Measurements from ENCODE around the gene EMID1. TPM values are rescaled to one million over a fixed set of nuclear protein-coding genes. Genes with fewer than 3 reads are reported as not detected.

Gene EMID1
- total RNA-seq, 3 donors from 2014 or later (not counting 1 experiment from before 2014, with no cell fraction given): 0.59 to 1.3 (median 0.65) TPM

DNA sequence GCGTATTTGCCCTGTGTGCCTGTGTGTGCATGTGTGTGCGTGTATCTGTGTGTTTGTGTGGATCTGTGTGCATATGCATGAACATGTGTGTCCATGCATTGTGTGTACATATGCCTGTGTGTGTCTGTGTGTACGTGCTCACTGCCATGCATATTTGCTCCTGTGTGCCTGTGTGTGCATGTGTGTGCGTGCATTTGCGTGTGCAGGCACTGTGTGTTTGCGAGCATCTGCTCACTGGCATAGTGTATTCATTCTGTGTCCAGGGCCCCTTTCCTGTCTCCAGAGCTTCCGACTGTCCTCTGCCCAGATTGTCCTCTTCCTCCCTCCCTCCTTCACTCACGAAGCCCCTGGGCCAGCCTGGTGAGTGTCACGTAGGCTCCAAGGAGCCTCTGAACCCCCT, 5.8 kb downstream of the EMID1 start:
- peaks cover 2 to 3% of the 10 kb centered on the region in 2 donors for H3K4me1 Mint-ChIP-seq
- H3K36me3 Mint-ChIP-seq: no peaks in the 10 kb centered on the region

DNA sequence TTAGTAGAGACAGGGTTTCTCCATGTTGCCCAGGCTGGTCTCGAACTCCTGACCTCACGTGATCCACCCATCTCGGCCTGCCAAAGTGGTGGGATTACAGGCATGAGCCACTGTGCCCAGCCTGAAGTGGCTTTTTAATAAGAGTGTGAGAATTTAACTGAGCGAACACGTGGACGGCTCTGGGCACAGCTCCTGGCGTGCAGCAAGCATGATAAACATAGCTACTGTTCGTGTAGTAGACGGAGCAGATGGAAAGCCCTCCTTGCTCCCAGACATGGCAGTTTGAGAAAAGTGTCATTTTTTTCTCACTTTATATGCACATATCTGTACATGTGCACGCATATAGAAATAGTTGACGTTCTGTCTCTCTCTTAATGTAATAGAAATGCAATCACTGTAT, 7.0 kb downstream of the EMID1 start:
- Mint-ChIP-seq H3K9me3 (no peaks in the 10 kb centered on the region), H3K36me3 (no peaks in the 10 kb centered on the region), H3K4me1 (no peaks in the 10 kb centered on the region), H3K27ac (no peak overlapping the region), H3K4me3 (no peak overlapping the region), H3K27me3 (ENCODE audit: low read depth in 2 of 2) (no peaks in the 10 kb centered on the region)
- H3K36me3 ChIP-seq (ENCODE audit: control insufficient read depth, insufficient read depth, low read length): no peaks in the 10 kb centered on the region
- intact Hi-C loops (cut with micrococcal nuclease): no loop called here
- ATAC-seq (no peak), DNase-seq (no peak)
- H3K27ac ChIP-seq (ENCODE audit: low read length): no peak overlapping the region
- WGBS (ENCODE audit: insufficient coverage): 89% methylated on average over 11 of the region's 11 CpGs
- H3K4me3 ChIP-seq (ENCODE audit: low read length): no peak overlapping the region
- no peaks in the 10 kb centered on the region for H3K9me3 ChIP-seq (ENCODE audit: control insufficient read depth, insufficient read depth, low read length)
- peaks cover 2% of the 10 kb centered on the region for H3K27me3 ChIP-seq (ENCODE audit: control insufficient read depth, insufficient read depth, low read length)
- peaks cover 6% of the 10 kb centered on the region for H3K4me1 ChIP-seq (ENCODE audit: control insufficient read depth, insufficient read depth, low read length)
- TF ChIP-seq, protein P1, sequence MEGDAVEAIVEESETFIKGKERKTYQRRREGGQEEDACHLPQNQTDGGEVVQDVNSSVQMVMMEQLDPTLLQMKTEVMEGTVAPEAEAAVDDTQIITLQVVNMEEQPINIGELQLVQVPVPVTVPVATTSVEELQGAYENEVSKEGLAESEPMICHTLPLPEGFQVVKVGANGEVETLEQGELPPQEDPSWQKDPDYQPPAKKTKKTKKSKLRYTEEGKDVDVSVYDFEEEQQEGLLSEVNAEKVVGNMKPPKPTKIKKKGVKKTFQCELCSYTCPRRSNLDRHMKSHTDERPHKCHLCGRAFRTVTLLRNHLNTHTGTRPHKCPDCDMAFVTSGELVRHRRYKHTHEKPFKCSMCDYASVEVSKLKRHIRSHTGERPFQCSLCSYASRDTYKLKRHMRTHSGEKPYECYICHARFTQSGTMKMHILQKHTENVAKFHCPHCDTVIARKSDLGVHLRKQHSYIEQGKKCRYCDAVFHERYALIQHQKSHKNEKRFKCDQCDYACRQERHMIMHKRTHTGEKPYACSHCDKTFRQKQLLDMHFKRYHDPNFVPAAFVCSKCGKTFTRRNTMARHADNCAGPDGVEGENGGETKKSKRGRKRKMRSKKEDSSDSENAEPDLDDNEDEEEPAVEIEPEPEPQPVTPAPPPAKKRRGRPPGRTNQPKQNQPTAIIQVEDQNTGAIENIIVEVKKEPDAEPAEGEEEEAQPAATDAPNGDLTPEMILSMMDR (IDR thresholded peaks at IDR 0.05): no peak

More for the DNA sequence above, 5.8 kb downstream of the EMID1 start:
- intact Hi-C loops (cut with micrococcal nuclease): no loop called here
- TF ChIP-seq, protein P1 (IDR thresholded peaks at IDR 0.05): no peak
- Histone ChIP-seq H3K36me3 (ENCODE audit: control insufficient read depth, insufficient read depth, low read length) (no peaks in the 10 kb centered on the region), H3K9me3 (ENCODE audit: control insufficient read depth, insufficient read depth, low read length) (no peaks in the 10 kb centered on the region), H3K4me1 (ENCODE audit: control insufficient read depth, insufficient read depth, low read length) (peaks cover 8% of the 10 kb centered on the region), H3K4me3 (ENCODE audit: low read length) (no peak overlapping the region), H3K27me3 (ENCODE audit: control insufficient read depth, insufficient read depth, low read length) (peaks cover 3% of the 10 kb centered on the region), H3K27ac (ENCODE audit: low read length) (no peak overlapping the region)
- Mint-ChIP-seq H3K9me3 (no peaks in the 10 kb centered on the region), H3K27me3 (ENCODE audit: low read depth in 2 of 2) (peaks cover 0 to under 1% of the 10 kb centered on the region in 2 donors), H3K4me3 (no peak overlapping the region), H3K27ac (no peak overlapping the region)
- 94% methylated on average over 9 of the region's 9 CpGs for WGBS (ENCODE audit: insufficient coverage)
- DNase-seq (no peak), ATAC-seq (no peak)

DNA sequence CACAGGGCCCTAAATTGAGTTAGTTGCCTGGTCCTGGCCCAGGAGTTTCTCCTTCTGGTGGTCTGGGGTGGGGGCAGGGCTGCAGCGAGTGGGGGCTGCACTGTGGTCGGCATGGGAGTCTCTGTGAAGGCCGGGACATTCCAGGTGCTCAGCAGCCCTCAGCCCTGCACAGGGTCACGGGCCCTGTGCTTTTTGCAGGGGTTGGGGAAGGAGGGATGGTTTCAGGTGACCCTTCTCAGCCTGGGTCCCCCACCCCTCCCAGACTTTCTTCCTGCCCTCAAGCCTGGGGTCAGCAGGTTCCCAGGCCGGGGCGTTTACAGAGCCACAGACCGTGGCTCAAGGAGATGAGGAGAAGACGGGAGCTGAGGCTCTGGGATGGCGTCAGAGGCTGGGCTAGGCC, 7.8 kb downstream of the EMID1 start:
- TF ChIP-seq, protein P1 (IDR thresholded peaks at IDR 0.05): no peak
- no peak for ATAC-seq
- Mint-ChIP-seq H3K9me3 (no peaks in the 10 kb centered on the region), H3K4me3 (no peak overlapping the region), H3K4me1 (no peaks in the 10 kb centered on the region), H3K27ac (no peak overlapping the region), H3K36me3 (no peaks in the 10 kb centered on the region), H3K27me3 (ENCODE audit: low read depth in 2 of 2) (no peaks in the 10 kb centered on the region)
- Histone ChIP-seq H3K4me3 (ENCODE audit: low read length) (no peak overlapping the region), H3K36me3 (ENCODE audit: control insufficient read depth, insufficient read depth, low read length) (no peaks in the 10 kb centered on the region), H3K4me1 (ENCODE audit: control insufficient read depth, insufficient read depth, low read length) (peaks cover 6% of the 10 kb centered on the region), H3K9me3 (ENCODE audit: control insufficient read depth, insufficient read depth, low read length) (no peaks in the 10 kb centered on the region), H3K27ac (ENCODE audit: low read length) (no peak overlapping the region), H3K27me3 (ENCODE audit: control insufficient read depth, insufficient read depth, low read length) (peaks cover under 1% of the 10 kb centered on the region)
- intact Hi-C loops (cut with micrococcal nuclease): no loop called here
- 93% methylated on average over 8 of the region's 9 CpGs for WGBS (ENCODE audit: insufficient coverage)
- DNase-seq: no peak

DNA sequence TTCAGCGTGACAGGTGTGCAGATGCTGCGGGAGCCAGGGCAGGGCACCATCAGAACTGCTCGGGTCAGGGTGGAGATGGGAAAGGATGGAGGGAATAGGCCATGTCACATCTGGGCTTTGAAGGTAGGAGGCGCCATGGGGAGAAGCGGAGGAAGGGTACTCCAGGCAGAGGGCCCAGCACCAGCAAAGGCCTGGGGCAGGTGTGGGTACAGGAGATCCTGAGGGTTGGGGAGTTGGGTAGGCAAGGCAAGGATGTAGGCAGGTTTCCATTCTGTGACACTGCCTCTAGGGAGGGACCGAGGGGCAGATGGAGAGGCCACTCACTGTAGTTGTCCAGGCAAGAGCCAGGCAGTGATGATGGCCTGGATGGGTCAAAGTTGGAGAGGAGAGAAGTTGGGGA, 8.5 kb downstream of the EMID1 start:
- Mint-ChIP-seq H3K4me3 (no peak overlapping the region), H3K36me3 (no peaks in the 10 kb centered on the region), H3K27ac (no peak overlapping the region), H3K9me3 (no peaks in the 10 kb centered on the region), H3K27me3 (ENCODE audit: low read depth in 2 of 2) (no peaks in the 10 kb centered on the region), H3K4me1 (no peaks in the 10 kb centered on the region)
- Histone ChIP-seq H3K27me3 (ENCODE audit: control insufficient read depth, insufficient read depth, low read length) (no peaks in the 10 kb centered on the region), H3K36me3 (ENCODE audit: control insufficient read depth, insufficient read depth, low read length) (no peaks in the 10 kb centered on the region), H3K4me1 (ENCODE audit: control insufficient read depth, insufficient read depth, low read length) (peaks cover 4% of the 10 kb centered on the region), H3K9me3 (ENCODE audit: control insufficient read depth, insufficient read depth, low read length) (no peaks in the 10 kb centered on the region), H3K4me3 (ENCODE audit: low read length) (no peak overlapping the region), H3K27ac (ENCODE audit: low read length) (no peak overlapping the region)
- intact Hi-C loops (cut with micrococcal nuclease): no loop called here
- TF ChIP-seq, protein P1 (IDR thresholded peaks at IDR 0.05): no peak
- 93% methylated on average over 6 of the region's 6 CpGs for WGBS (ENCODE audit: insufficient coverage)
- ATAC-seq (no peak), DNase-seq (no peak)

Measured in natural killer cell (primary cell).